Keratinocyte (primary cell): ENCODE measurements around the gene SLC44A1. TPM values are rescaled to one million over a fixed set of nuclear protein-coding genes. Genes with fewer than 3 reads are reported as not detected.

ENCODE experiments used
- DNase-seq: peaks from one replicate; pipeline ENCODE4 v3.0.0-alpha.2; 2011; ENCODE audit warnings: low read depth, missing footprints, low spot score
- FAIRE-seq: peaks from 2 replicates; lab custom pipeline; 2011; peaks lifted over from hg19 to GRCh38; lab: Jason Lieb, UNC
- H2AFZ ChIP-seq: 2 replicates; pipeline ENCODE4 v1.6.0; 2012; ENCODE audit warnings: low read length, control low read depth, inconsistent platforms; ENCODE audit not compliant: control insufficient read depth
- H3K27ac ChIP-seq: 2 replicates; pipeline ENCODE4 v1.5.1; 2011; ENCODE audit warnings: low read length; ENCODE audit not compliant: control insufficient read depth, insufficient read depth
- H3K27me3 ChIP-seq: 3 replicates; pipeline ENCODE4 v1.6.0; 2011; ENCODE audit warnings: low read length; ENCODE audit not compliant: control insufficient read depth, insufficient read depth; ENCODE audit errors: extremely low read depth
- H3K36me3 ChIP-seq, 2 experiments: 2 replicates in 1 of 2; 3 replicates in 1 of 2; pipeline ENCODE4 v1.5.1; 2011; ENCODE audit warnings: low read length in 2 of 2, mild to moderate bottlenecking in 1 of 2; ENCODE audit not compliant: control insufficient read depth in 2 of 2, insufficient read depth in 2 of 2; ENCODE audit errors: extremely low read depth in 1 of 2
- H3K4me1 ChIP-seq: 3 replicates; pipeline ENCODE4 v1.5.1; 2011; ENCODE audit warnings: low read length; ENCODE audit not compliant: control insufficient read depth, insufficient read depth; ENCODE audit errors: extremely low read depth
- H3K4me2 ChIP-seq: 3 replicates; pipeline ENCODE4 v1.6.0; 2011; ENCODE audit warnings: low read depth, low read length; ENCODE audit not compliant: control insufficient read depth, insufficient read depth; ENCODE audit errors: extremely low read depth
- H3K4me3 ChIP-seq, 3 experiments: fragments of 200-600 bp in 1 of 3; sonication (generic) in 1 of 3; 2 replicates in 2 of 3; 3 replicates in 1 of 3; pipeline ENCODE4 v1.5.1; 2011 to 2016; ENCODE audit warnings: low read length in 3 of 3, mild to moderate bottlenecking in 3 of 3, control low read depth in 2 of 3, inconsistent platforms in 1 of 3, low read depth in 1 of 3, mixed read lengths in 1 of 3, mixed run types in 1 of 3, moderate library complexity in 1 of 3; ENCODE audit not compliant: control insufficient read depth in 2 of 3, insufficient read depth in 2 of 3; ENCODE audit errors: extremely low read depth in 1 of 3
- H3K79me2 ChIP-seq: 2 replicates; pipeline ENCODE4 v1.6.0; 2012; ENCODE audit warnings: low read length; ENCODE audit not compliant: control insufficient read depth, insufficient read depth
- H3K9ac ChIP-seq: 3 replicates; pipeline ENCODE4 v1.6.0; 2011; ENCODE audit warnings: low read length; ENCODE audit not compliant: control insufficient read depth, insufficient read depth; ENCODE audit errors: extremely low read depth
- H3K9me1 ChIP-seq: 3 replicates; pipeline ENCODE4 v1.6.0; 2011; ENCODE audit warnings: low read length; ENCODE audit not compliant: control insufficient read depth, insufficient read depth; ENCODE audit errors: extremely low read depth
- H3K9me3 ChIP-seq: 2 replicates; pipeline ENCODE4 v1.5.1; 2012; ENCODE audit warnings: low read depth, low read length; ENCODE audit not compliant: control insufficient read depth
- H4K20me1 ChIP-seq: 3 replicates; pipeline ENCODE4 v1.6.0; 2011; ENCODE audit warnings: low read length; ENCODE audit not compliant: control insufficient read depth, insufficient read depth; ENCODE audit errors: extremely low read depth
- EZH2 ChIP-seq: IDR thresholded peaks from one replicate; pipeline ENCODE4 v1.6.1; 2012; ENCODE audit warnings: inconsistent platforms, mild to moderate bottlenecking, low read length, moderate library complexity
- dilution Hi-C: fragments of 300-500 bp; cut with MboI; formaldehyde crosslinking; loops from one replicate; pipeline ENCODE4 v1.7.0; 2020; ENCODE audit warnings: low sequenced_read_pairs; ENCODE audit not compliant: extremely low pct_ligation_motif_present
- polyA plus RNA-seq, 5 experiments: library from polyadenylated mRNA; depleted of rRNA in 3 of 5; stranded (reverse) in 3 of 5; stranded (forward) in 1 of 5; unstranded in 1 of 5; fragments of >200 nt; gene quantifications; 1 replicate in 1 of 5; 2 replicates in 3 of 5; 3 replicates in 1 of 5; pipeline versions ENCODE4 v1.2.1 to v1.2.3, GENCODE V29; 2011 to 2012; ENCODE audit warnings: missing spikeins in 2 of 5, low read depth in 1 of 5, low replicate concordance in 1 of 5
- TF ChIP-seq, protein P1 (sequence below), 3 experiments: IDR thresholded peaks in 1 of 3; conservative IDR thresholded peaks in 1 of 3; optimal IDR thresholded peaks in 1 of 3; 2 replicates in 2 of 3; 3 replicates in 1 of 3; pipeline versions ENCODE3 to v1.5.1; 2011; ENCODE audit warnings: low read length in 3 of 3, mild to moderate bottlenecking in 3 of 3, moderate library complexity in 2 of 3, control low read depth in 1 of 3, inconsistent platforms in 1 of 3; ENCODE audit not compliant: insufficient read depth in 2 of 3; ENCODE audit errors: extremely low read depth in 1 of 3

The SLC44A1 gene
- polyA plus RNA-seq, 1 donor (not counting 4 experiments of a cell fraction or from before 2014, with no cell fraction given), result 22.9 TPM

GRCh38 chr9:105251133-105251532 is 6.7 kb downstream of the SLC44A1 start:
- Histone ChIP-seq H3K36me3 (no peaks in the 10 kb centered on the region), H3K27me3 (no peaks in the 10 kb centered on the region), H3K9me3 (no peaks in the 10 kb centered on the region), H3K27ac (no peak overlapping the region), H3K4me2 (no peak overlapping the region), H3K79me2 (peaks cover 44% of the 10 kb centered on the region), H3K4me1 (peaks cover 15% of the 10 kb centered on the region), H4K20me1 (no peaks in the 10 kb centered on the region), H3K9ac (no peak overlapping the region), H3K4me3 (no peak overlapping the region), H2AFZ (no peak overlapping the region), H3K9me1 (no peaks in the 10 kb centered on the region)
- FAIRE-seq (no peak), DNase-seq (no peak)
- TF ChIP-seq, protein P1, sequence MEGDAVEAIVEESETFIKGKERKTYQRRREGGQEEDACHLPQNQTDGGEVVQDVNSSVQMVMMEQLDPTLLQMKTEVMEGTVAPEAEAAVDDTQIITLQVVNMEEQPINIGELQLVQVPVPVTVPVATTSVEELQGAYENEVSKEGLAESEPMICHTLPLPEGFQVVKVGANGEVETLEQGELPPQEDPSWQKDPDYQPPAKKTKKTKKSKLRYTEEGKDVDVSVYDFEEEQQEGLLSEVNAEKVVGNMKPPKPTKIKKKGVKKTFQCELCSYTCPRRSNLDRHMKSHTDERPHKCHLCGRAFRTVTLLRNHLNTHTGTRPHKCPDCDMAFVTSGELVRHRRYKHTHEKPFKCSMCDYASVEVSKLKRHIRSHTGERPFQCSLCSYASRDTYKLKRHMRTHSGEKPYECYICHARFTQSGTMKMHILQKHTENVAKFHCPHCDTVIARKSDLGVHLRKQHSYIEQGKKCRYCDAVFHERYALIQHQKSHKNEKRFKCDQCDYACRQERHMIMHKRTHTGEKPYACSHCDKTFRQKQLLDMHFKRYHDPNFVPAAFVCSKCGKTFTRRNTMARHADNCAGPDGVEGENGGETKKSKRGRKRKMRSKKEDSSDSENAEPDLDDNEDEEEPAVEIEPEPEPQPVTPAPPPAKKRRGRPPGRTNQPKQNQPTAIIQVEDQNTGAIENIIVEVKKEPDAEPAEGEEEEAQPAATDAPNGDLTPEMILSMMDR (optimal IDR thresholded peaks at IDR 0.05 in 1 of 3, IDR thresholded peaks at IDR 0.05 in 1 of 3, conservative IDR thresholded peaks at IDR 0.05 in 1 of 3; ENCODE audit: extremely low read depth in 1 of 3, insufficient read depth in 2 of 3, low read length in 3 of 3), result no peak
- TF ChIP-seq EZH2, result no peak
- dilution Hi-C loops, result no loop called here

- FAIRE-seq (no peak), DNase-seq (no peak)
- Histone ChIP-seq H3K4me1 (peaks cover 8% of the 10 kb centered on the region), H3K36me3 (no peaks in the 10 kb centered on the region), H4K20me1 (no peaks in the 10 kb centered on the region), H3K27ac (no peak overlapping the region), H3K9ac (no peak overlapping the region), H3K27me3 (no peaks in the 10 kb centered on the region), H3K9me3 (no peaks in the 10 kb centered on the region), H3K79me2 (peaks cover 37% of the 10 kb centered on the region), H3K4me3 (no peak overlapping the region), H2AFZ (no peak overlapping the region), H3K4me2 (no peak overlapping the region), H3K9me1 (no peaks in the 10 kb centered on the region)
- TF ChIP-seq, protein P1 (optimal IDR thresholded peaks at IDR 0.05 in 1 of 3, IDR thresholded peaks at IDR 0.05 in 1 of 3, conservative IDR thresholded peaks at IDR 0.05 in 1 of 3; ENCODE audit: extremely low read depth in 1 of 3, insufficient read depth in 2 of 3, low read length in 3 of 3), result no peak
- TF ChIP-seq EZH2, result no peak
- dilution Hi-C loops, result no loop called here
Measured at GRCh38 chr9:105251733-105252404, 7.4 kb downstream of the SLC44A1 start.
